Ishikawa (cell line): ENCODE results near the gene SLC22A15.

Experiments
- CEBPB ChIP-seq: IDR thresholded peaks from 2 replicates; pipeline ENCODE4 v1.6.1; 2012
- CREB1 ChIP-seq: IDR thresholded peaks from 2 replicates; pipeline ENCODE4 v1.6.1; 2012; ENCODE audit warnings: low read depth
- EGR1 ChIP-seq: IDR thresholded peaks from 2 replicates; pipeline ENCODE4 v1.6.1; 2012
- EP300 ChIP-seq: IDR thresholded peaks from 2 replicates; pipeline ENCODE4 v1.6.1; 2012; ENCODE audit warnings: borderline replicate concordance
- FOXM1 ChIP-seq: IDR thresholded peaks from 2 replicates; pipeline ENCODE4 v1.6.1; 2012; ENCODE audit warnings: low read depth, borderline replicate concordance
- MAX ChIP-seq: IDR thresholded peaks from 2 replicates; pipeline ENCODE4 v1.6.1; 2012
- NFIC ChIP-seq: IDR thresholded peaks from 2 replicates; pipeline ENCODE4 v1.6.1; 2012
- RAD21 ChIP-seq: IDR thresholded peaks from 2 replicates; pipeline ENCODE4 v1.6.1; 2012; ENCODE audit warnings: low read depth
- REST ChIP-seq: IDR thresholded peaks from 2 replicates; pipeline ENCODE4 v1.6.1; 2012; ENCODE audit warnings: low read depth, mild to moderate bottlenecking
- TAF1 ChIP-seq: IDR thresholded peaks from 2 replicates; pipeline ENCODE4 v1.6.1; 2012; ENCODE audit warnings: low read depth, mild to moderate bottlenecking
- TCF12 ChIP-seq: IDR thresholded peaks from 2 replicates; pipeline ENCODE4 v1.6.1; 2012; ENCODE audit warnings: low read depth
- TEAD4 ChIP-seq: IDR thresholded peaks from 2 replicates; pipeline ENCODE4 v1.6.1; 2012
- USF1 ChIP-seq: IDR thresholded peaks from 2 replicates; pipeline ENCODE4 v1.6.1; 2012
- YY1 ChIP-seq: IDR thresholded peaks from 2 replicates; pipeline ENCODE4 v1.6.1; 2012; ENCODE audit warnings: low read depth
- ZBTB7A ChIP-seq: IDR thresholded peaks from 2 replicates; pipeline ENCODE4 v1.6.1; 2012; ENCODE audit warnings: low read depth

The SLC22A15 gene

GRCh38 chr1:116113615-116114014, 137.3 kb downstream of the SLC22A15 start:
- peak; percentile 67 for TF ChIP-seq CEBPB
- TF ChIP-seq MAX, result no peak

- peak; percentile 81 for TF ChIP-seq NFIC
- TF ChIP-seq TCF12, result peak; percentile 93
- TF ChIP-seq MAX, result peak; percentile 54
- peak; percentile 89 for TF ChIP-seq EP300
- TF ChIP-seq YY1, result peak; percentile 24; the same call in 1 of the 2 replicates
- peak; percentile 65; the same call in 1 of the 2 replicates for TF ChIP-seq CEBPB
- no peak for TF ChIP-seq ZBTB7A
- TF ChIP-seq EGR1, result no peak
- no peak for TF ChIP-seq RAD21
- no peak for TF ChIP-seq TAF1
- TF ChIP-seq TEAD4, result peak; percentile 99
- peak; percentile 7; the same call in 1 of the 2 replicates for TF ChIP-seq USF1
- TF ChIP-seq REST, result no peak
- TF ChIP-seq FOXM1, result peak; percentile 59; the same call in 1 of the 2 replicates
- no peak for TF ChIP-seq CREB1
Measured at GRCh38 chr1:116115476-116116439, 139.4 kb downstream of the SLC22A15 start.

- TF ChIP-seq EP300, result no peak
Measured at GRCh38 chr1:116118471-116118870, 142.2 kb downstream of the SLC22A15 start.
